HG02840 (cell line): ENCODE results near the gene PTGR1.
"Not testable (repeated sequence)": the region's sequence is repeated elsewhere in the genome, so short reads cannot be mapped to it uniquely, and the experiment has no call there.

Experiments used
- ATAC-seq: cut with Tn5 transposase; IDR thresholded peaks from one replicate; pipeline ENCODE4 v1.9.1; 2021; ENCODE audit warnings: mild to moderate bottlenecking, moderate library complexity, moderate number of reproducible peaks; ENCODE audit not compliant: unreplicated experiment, low FRiP score

The PTGR1 gene

GRCh38 chr9:111615928-111616327 is 16.5 kb upstream of the PTGR1 start:
- no peak for ATAC-seq

GRCh38 chr9:111613436-111614040 is 14.1 kb upstream of the PTGR1 start:
- ATAC-seq, result no peak

- ATAC-seq, result no peak
These were observed 11.4 kb upstream of the PTGR1 start for GRCh38 chr9:111610845-111611244.

GRCh38 chr9:111610149-111610548 is 10.7 kb upstream of the PTGR1 start:
- no peak for ATAC-seq

GRCh38 chr9:111605041-111605559 is 5.7 kb upstream of the PTGR1 start:
- ATAC-seq, result no peak

DNA sequence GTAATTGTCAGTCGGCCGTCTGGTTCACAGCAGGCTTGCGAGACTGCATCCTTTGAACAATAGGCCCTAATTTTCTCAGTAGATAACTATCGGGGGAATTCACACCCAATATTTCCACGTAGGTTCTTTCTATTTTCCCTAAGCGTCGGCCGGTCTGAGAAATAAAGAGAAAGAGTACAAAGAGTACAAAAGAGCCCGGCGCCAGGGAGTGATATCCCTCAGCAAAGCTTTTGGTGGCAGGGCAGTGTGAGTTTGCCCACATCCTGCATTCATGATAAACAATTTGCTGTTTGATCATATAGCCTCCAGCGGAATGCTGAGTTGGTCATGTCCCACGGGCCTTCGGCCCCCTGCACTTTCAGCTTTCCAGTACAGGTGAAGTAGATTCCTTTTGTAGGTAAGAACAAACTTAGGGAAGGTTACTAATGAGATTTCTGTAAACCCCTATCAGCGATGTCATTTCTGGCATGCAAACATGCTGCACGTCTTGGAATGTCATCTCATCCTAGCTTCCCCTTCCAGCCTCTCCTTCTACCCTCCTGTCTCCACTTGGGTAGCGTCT is 4.7 kb upstream of the PTGR1 start:
- no peak for ATAC-seq

- no peak for ATAC-seq
These were observed 3.6 kb upstream of the PTGR1 start for GRCh38 chr9:111603041-111603440.

DNA sequence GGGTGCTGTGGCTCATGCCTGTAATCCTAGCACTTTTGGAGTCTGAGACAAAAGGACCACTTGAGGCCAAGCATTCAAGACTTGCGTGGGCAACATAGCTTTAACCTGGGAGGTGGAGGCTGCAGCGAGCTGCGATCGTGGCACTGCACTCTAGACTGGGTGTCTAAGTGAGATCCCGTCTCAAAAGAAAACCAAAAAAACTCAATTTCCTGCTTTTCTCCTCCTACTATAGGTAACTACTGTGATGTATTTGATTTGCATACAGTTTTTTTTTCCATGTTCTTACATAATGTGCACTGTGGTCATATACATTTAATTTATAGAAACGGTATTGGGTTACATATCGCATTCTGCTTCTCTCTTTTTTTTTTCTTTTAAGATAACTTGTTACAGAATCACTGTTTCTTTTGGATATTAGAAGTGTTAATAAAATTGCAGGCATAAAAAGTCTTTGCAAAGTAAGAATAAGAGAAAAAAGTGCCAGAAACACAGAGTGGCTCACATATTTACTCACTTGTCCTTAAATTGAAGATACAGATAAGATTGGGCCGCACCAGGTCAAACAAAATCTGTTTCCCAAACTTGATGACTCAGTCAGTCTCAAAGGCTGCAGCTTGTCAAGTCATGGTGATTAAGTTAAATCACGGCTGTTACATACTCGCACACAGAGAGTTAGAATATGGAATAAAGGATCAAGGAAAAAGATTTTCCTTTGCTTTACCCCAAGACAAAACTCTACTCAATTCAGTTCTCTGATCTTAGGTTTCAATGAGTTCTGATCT is 2.0 kb upstream of the PTGR1 start:
- ATAC-seq, result no peak

GRCh38 chr9:111599955-111600343 is 502 bp upstream of the PTGR1 start:
- ATAC-seq, result no peak

GRCh38 chr9:111598733-111599091 is 735 bp downstream of the PTGR1 start:
- no peak for ATAC-seq

- no peak for ATAC-seq
These were observed 1.4 kb downstream of the PTGR1 start for GRCh38 chr9:111597852-111598732.

DNA sequence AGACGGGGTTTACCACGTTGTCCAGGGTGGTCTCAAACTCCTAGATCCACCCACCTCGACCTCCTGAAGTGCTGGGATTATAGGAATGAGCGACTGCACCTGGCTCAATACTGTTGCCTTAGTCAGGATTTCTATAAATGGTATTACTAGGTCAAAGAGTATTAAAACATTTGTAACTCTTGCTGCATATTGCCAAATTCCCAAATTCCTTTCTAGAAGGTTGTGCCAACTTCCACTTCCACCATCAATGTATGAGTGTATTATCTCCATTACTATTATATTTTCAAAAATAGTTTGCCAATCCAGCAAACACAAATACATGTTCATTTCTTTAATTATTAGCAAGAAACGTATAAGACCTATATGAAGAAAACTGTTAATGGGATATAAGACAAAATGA is 10.6 kb downstream of the PTGR1 start:
- no peak for ATAC-seq

DNA sequence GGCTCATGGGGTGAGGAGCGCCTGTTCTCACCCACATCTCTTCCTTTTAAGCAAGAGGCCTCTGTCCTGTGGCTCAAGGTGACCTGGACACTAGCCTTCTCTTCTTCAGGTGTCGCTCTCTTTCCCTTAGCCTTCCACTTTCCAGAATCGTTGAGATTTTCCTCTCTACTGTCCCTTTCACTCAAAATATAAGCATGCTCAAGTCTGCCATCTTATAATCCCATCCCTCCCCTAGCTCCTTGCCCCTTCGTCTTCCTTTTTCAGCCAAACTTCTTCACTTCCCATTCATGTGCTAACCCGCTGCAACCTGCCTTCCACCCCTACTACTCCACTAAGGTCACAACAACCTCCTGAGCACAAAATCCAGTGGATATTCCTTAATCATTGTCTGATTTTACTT is 13.1 kb downstream of the PTGR1 start:
- ATAC-seq, result no peak

DNA sequence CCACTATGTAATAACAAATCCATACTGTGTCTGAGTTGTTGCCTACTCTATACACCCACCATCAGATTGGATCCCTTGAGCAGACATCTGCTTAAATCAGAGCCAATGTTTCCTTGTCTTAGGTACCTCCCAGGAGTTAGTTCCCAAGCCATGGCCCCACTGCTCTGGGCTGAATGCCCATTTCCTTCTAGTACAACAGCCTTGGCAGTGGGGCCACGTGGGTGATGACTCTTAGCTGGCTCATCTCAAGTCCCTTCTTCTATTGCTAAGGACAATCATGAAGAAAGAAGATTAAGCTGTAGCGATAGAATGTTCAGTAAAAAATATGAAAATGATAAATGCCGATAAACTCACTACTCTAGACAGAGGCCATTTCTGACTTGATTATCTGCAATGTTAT is 16.6 kb downstream of the PTGR1 start:
- no peak for ATAC-seq

- ATAC-seq, result no peak
These were observed 26.4 kb downstream of the PTGR1 start for GRCh38 chr9:111572950-111573604.

- ATAC-seq, result not testable (repeated sequence)
These were observed 31.3 kb downstream of the PTGR1 start for GRCh38 chr9:111568127-111568526.

- ATAC-seq, result no peak
These were observed 33.2 kb downstream of the PTGR1 start for GRCh38 chr9:111566234-111566633.

GRCh38 chr9:111561165-111561719 is 38.2 kb downstream of the PTGR1 start:
- ATAC-seq, result no peak

- ATAC-seq, result no peak
These were observed 40.3 kb downstream of the PTGR1 start for GRCh38 chr9:111559000-111559610.

DNA sequence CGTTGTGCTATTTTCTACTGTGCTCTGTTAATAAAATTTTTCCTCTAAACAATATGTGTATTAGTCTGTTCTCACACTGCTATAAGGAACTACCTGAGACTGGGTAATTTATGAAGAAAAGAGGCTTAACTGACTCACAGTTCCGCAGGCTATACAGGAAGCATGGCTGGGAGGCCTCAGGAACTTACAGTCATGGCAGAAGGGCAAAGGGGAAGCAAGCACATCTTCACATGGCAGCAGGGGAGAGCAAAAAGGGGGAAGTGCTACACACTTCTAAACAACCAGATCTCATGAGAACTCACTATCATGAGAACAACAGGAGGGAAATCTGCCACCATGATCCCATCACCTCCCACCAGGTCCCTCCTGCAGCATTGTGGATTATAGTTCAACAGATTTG is 44.0 kb downstream of the PTGR1 start:
- ATAC-seq, result not testable (repeated sequence)
